CD4-positive, alpha-beta T cell treated with Interleukin-17A for 4 hours (primary cell): Measurements from ENCODE around the gene RCN2.

Experiments
- DNase-seq: peaks from one replicate; pipeline ENCODE4 v3.0.0-alpha.2; 2020; ENCODE audit warnings: mixed read lengths

RCN2 gene

DNA sequence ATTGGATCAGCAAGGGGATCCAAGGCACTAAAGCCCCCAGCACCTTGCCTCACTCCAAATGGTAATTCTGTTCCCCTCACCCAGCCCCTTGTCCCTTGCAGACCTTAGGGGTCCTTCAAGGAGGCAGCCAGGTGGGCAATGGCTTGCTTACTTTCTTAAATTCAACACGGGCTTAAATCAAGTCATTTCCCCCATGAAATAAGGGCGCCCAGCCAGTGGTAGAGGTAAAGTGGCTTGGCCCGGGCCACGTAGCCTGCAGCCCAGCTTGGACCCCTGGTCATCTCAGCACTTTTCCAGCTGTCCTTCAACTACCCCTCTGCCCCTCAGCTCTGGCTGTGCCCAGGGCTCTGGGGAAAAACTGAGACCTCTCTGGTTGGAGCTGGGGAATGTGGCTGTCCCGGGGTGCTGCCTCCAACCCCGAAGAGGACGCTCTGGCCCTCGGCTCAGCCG is 64.6 kb downstream of the RCN2 start:
- DNase-seq, result peak; percentile 10

DNA sequence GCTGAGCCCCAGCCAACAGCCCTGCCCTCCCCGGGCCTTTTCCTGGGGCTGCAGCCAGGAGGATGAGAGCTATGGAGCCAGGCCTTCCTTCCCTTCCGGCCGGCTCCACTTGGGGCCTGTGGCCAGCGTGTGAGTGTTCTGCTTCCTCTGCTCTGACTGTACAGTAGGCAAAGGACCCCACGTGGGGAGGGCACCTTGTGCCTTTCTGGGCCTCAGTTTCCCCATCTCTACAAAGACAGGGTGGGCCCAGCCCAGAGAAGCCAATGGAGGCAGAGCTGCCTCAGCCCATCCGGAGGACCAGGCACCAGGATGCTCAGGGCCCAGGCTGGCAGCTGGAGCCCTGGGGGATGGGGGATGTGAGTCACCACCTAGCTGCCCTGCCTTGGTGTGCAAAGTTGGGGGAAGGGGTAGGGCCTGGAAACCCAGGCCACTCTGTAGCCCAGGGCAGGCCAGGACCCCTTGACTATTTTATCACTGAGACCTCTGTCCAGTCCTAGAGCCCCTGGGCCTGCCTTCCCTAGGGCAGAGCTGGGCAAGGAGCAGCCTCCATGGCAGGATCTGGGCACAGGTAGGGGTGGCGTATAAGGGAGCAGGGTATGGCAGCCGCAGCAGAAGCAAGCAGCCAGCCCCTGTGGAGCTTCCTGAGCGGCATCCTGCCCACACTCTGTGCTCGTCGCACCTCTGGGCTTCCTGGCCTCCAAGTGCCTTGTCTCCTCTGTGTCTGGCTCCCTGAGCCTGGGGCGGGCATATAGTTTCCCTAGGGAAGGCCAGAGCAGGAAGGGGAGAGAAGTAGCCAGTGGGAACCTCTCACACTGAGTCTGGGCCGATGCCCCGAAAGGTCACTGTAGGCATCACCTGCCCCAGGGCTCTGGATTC is 65.2 kb downstream of the RCN2 start:
- DNase-seq, result peak; percentile 85

DNA sequence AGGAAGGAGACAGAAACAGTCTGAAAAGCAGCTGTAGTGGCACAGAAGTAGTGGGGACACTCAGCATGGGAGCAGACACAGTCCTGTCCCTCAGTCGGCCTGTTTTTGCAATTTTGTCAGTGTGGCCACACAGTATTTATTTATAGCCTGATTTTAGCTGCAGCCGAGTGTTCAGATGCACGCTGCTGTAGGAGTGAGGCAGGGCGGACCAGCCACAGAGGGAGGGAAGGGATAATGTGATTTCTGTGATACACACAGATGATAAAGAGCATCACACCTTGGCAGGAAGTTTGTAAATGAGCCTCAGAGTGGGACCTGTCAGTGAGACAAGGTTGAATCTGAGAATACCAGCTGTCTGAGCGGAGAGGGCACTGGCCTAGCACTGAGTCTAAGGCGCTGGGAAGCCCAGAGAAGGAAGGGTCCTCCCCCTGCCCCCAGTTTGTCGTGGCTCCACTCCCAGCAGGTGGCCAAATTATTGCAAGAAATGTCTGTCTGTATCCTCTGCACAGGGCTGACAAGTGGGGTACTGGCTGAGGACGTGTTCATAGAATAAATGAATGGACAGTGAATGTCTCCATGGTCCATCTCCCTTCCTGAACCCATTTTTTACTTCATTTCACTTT is 67.2 kb downstream of the RCN2 start:
- DNase-seq, result peak; percentile 48

DNA sequence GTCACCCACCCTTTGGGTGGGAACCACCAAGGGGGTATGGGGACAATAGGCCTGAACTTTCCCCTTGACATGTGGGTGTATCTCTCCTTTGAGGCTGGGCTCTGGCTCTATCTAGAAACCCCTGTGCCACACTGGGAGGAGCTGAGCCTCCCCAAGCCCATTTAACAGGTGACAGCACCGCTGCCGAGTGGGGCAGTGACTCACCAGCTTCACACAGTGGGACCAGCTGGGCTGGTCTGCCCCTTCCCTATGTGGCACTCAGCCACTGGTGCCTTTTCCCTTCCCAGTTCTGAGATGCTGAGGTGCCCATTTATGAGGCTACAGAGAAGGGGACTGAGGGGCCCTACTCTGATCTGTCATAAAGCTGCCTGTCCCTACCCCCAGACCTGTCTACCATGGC is 68.4 kb downstream of the RCN2 start:
- peak; percentile 55 for DNase-seq

DNA sequence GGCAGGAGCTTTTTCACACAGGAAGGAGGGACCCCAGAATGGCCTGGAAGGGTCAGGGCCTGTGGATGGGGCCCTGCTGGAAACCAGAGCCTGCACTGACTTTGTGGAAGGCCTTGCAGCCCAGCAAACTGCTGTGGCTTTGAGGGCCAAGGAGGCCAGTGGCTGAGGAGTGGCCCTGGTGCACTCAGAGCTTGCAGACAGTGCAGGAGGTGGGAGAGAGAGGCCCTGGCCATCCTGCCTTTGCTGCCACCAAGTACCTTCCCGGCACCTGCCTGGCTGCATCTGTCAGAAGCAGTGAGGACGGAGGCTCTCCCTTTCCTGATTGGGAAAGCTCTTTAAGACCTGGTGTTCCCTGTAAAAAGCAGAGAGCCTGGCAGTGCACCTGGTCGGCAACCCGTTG is 69.8 kb downstream of the RCN2 start:
- DNase-seq, result peak; percentile 2

DNA sequence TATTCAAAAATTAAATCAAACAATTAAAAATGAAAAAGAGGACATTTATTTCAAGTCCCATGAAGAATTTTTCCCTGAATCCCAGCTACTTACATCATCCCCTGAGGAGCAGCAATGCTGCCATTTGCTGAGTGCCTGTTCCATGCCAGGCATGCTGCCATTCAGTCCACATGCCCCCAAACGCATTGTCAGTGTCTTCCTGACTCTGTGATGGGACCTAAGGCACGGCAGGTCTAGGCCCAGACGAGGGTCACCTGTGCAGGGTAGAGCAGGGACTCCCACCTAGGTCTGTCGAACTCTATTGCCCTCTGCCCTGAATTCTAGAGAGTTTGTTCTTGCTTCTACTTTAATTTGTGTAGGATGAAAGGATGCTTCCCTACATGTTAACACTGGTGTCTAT is 70.4 kb downstream of the RCN2 start:
- DNase-seq, result peak; percentile 3

DNA sequence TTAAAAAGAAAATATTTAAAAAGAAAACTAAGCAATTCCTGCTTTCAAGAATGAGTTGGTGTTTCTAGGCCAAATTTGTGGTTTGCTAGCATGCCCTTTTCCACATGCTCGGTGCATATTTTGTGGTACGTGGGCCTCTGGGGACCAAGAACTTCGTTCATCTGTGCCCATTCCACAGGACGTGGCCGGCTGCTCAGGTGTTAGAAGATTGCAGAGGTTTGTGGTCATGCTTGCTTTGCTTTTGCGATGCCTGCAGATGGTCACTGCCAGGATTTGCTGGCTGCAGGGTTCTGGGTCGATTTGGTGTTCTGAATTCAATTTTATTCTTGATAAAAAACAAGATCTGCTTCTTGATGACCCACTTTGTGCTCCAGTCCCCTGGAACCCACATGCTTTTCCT is 70.9 kb downstream of the RCN2 start:
- DNase-seq, result peak; percentile 9

DNA sequence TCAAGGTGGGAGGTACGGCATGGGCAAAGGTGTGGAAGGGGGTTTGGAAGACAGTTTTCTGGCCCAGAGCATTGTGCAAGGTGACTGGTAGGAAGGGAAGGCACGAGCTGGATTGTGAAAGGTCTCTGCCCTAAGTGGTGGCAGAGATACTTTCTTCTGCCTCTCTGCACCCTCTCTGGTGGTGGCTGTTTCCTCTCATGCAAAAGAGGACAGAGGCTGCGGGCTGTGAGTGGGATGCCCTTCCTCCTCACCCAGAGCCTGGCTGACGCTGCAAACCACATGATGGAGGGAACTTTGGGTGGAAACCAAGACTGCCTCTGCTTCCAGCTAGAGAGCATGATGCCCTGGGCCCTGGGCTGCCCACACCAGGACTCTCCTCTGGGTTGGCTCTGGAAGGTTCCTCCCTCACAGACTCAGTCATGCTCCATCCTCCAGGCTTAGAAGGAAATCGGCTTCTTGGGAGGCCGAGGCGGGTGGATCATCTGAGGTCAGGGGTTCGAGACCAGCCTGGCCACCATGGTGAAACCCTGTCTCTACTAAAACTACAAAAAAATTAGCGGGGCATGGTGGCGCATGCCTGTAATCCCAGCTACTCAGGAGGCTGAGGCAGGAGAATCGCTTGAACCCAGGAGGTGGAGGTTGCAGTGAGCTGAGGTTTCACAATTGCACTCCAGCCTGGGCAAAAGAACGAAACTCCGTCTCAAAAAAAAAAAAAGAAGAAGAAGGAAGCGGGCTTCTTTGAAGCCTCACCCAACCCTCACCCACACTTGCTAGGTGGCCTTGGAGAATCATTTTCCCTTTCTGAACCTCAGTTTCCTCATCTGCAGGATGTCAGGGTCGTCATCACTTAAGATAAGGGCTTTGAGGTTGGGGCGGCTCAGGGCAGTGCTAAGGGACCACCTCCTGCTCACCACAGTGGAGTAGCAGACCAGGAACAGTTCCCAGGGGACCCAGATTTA is 71.7 kb downstream of the RCN2 start:
- peak; percentile 80 for DNase-seq
